K562 (cell line): ENCODE data around the gene ITGA6. TPM values are rescaled to one million over a fixed set of nuclear protein-coding genes. Genes with fewer than 3 reads are reported as not detected.

ENCODE experiments used
- ATAC-seq: fragments of 200-7000 bp; cut with Tn5 transposase; 3 replicates; pipeline ENCODE4 v1.9.1; 2020; ENCODE audit warnings: moderate library complexity
- BruUV-seq: library from RNA; stranded (reverse); fragments of 400-500 nt; replicated peaks from 2 replicates; lab custom pipeline; 2021; lab: Mats Ljungman, UMichigan
- CTCF ChIA-PET: fragments of 300-600 bp; formaldehyde crosslinking; extraction: SDS; loops from one replicate; lab custom pipeline; 2021; ENCODE audit warnings: low intra/inter-chr PET ratio; lab: Yijun Ruan, JAX
- POLR2A ChIA-PET: fragments of 300-600, 350-650 bp; sonication (Branson Sonifier 250); formaldehyde crosslinking; extraction: SDS; loops from one replicate; lab custom pipeline; 2021; ENCODE audit warnings: antibody characterized with exemption, inconsistent platforms; lab: Yijun Ruan, JAX
- DNase-seq, 4 experiments: peaks; one replicate each; pipeline versions ENCODE4 v3.0.0 to v3.0.0-alpha.2; 2011 to 2018; ENCODE audit warnings: low spot score in 3 of 4, mixed read lengths in 3 of 4; ENCODE audit errors: extremely low read depth in 1 of 4
- FAIRE-seq: peaks from 2 replicates; lab custom pipeline; 2011; peaks lifted over from hg19 to GRCh38; lab: Jason Lieb, UNC
- H2AFZ ChIP-seq: 2 replicates; pipeline ENCODE4 v1.6.0; 2011; ENCODE audit warnings: low read depth, low read length, control low read depth, inconsistent platforms
- H3K27ac ChIP-seq: fragments of 200-600 bp; 3 replicates; pipeline ENCODE4 v1.8.0; 2011; ENCODE audit warnings: low read depth, mild to moderate bottlenecking, control low read depth, inconsistent platforms, low read length, moderate library complexity, mixed read lengths; ENCODE audit errors: extremely low read depth
- H3K27me3 ChIP-seq, 2 experiments: fragments of 300-600 bp in 1 of 2; 2 replicates in 1 of 2; 3 replicates in 1 of 2; pipeline versions ENCODE4 v1.6.0 to v1.8.0; 2011; ENCODE audit warnings: inconsistent platforms in 2 of 2, low read length in 2 of 2, mild to moderate bottlenecking in 1 of 2, mixed read lengths in 1 of 2, moderate library complexity in 1 of 2; ENCODE audit not compliant: control insufficient read depth in 2 of 2, insufficient read depth in 2 of 2
- H3K36me3 ChIP-seq: fragments of 300-600 bp; 3 replicates; pipeline ENCODE4 v1.8.0; 2011; ENCODE audit warnings: mild to moderate bottlenecking, low read length, inconsistent platforms; ENCODE audit not compliant: control insufficient read depth, insufficient read depth
- H3K4me1 ChIP-seq, 2 experiments: fragments of 200-600 bp in 1 of 2; replicated peaks in 1 of 2; 2 replicates in 1 of 2; 3 replicates in 1 of 2; pipeline versions ENCODE4 v1.5.1 to v1.8.0; 2011; ENCODE audit warnings: inconsistent platforms in 2 of 2, low read length in 2 of 2, mild to moderate bottlenecking in 1 of 2, mixed read lengths in 1 of 2, moderate library complexity in 1 of 2; ENCODE audit not compliant: control insufficient read depth in 2 of 2, insufficient read depth in 2 of 2
- H3K4me2 ChIP-seq: 2 replicates; pipeline ENCODE4 v1.6.1; 2011; ENCODE audit warnings: low read length, control low read depth, inconsistent platforms, mixed read lengths; ENCODE audit not compliant: insufficient read depth
- H3K4me3 ChIP-seq: fragments of 200-600 bp; sonication (generic), shearing (Covaris generic); 2 replicates; pipeline ENCODE4 v1.5.1; 2016; ENCODE audit warnings: control low read depth, inconsistent platforms
- H3K79me2 ChIP-seq: fragments of 200-600 bp; 3 replicates; pipeline ENCODE4 v1.8.0; 2011; ENCODE audit warnings: low read length, inconsistent platforms; ENCODE audit not compliant: control insufficient read depth, insufficient read depth
- H3K9ac ChIP-seq, 2 experiments: 2 replicates each; pipeline versions ENCODE4 v1.6.0 to v1.6.1; 2011; ENCODE audit warnings: low read depth in 2 of 2, low read length in 2 of 2, control low read depth in 1 of 2, inconsistent platforms in 1 of 2, mild to moderate bottlenecking in 1 of 2, mixed read lengths in 1 of 2; ENCODE audit not compliant: insufficient read depth in 1 of 2
- H3K9me1 ChIP-seq: one replicate; pipeline ENCODE4 v1.6.0; 2011; ENCODE audit warnings: inconsistent platforms, mild to moderate bottlenecking, low read length, moderate library complexity; ENCODE audit not compliant: control insufficient read depth, insufficient read depth
- H3K9me3 ChIP-seq: replicated peaks from 2 replicates; pipeline ENCODE4 v1.5.1; 2011; ENCODE audit warnings: low read depth, low read length, inconsistent platforms; ENCODE audit not compliant: control insufficient read depth, insufficient read depth
- H4K20me1 ChIP-seq: replicated peaks from 2 replicates; pipeline ENCODE4 v1.6.1; 2011; ENCODE audit warnings: low read length, inconsistent platforms, mixed read lengths; ENCODE audit not compliant: control insufficient read depth, insufficient read depth
- CTBP1 ChIP-seq: fragments of 450-650 bp; IDR thresholded peaks from 2 replicates; pipeline ENCODE4 v1.6.1; 2016; ENCODE audit warnings: borderline replicate concordance
- MBD1 ChIP-seq: fragments of 250-450 bp; sonication (Bioruptor Pico); IDR thresholded peaks from 2 replicates; pipeline ENCODE4 v1.8.0; 2022; ENCODE audit warnings: inconsistent platforms
- RAD21 ChIP-seq, 2 experiments: fragments of 250-450 bp in 1 of 2; fragments of 450-650 bp in 1 of 2; sonication (Bioruptor Pico) in 1 of 2; formaldehyde crosslinking in 1 of 2; IDR thresholded peaks in 1 of 2; conservative IDR thresholded peaks in 1 of 2; 2 replicates each; pipeline versions ENCODE4 v1.4.0 to v1.8.0; 2020 to 2022; ENCODE audit warnings: mild to moderate bottlenecking in 2 of 2, moderate library complexity in 1 of 2
- REST ChIP-seq, 2 experiments: fragments of 450-650 bp; formaldehyde crosslinking in 1 of 2; IDR thresholded peaks; 2 replicates each; pipeline versions ENCODE4 v1.4.0 to v1.6.1; 2014 to 2020; ENCODE audit warnings: mild to moderate bottlenecking in 2 of 2, borderline replicate concordance in 1 of 2, low read depth in 1 of 2
- SMC3 ChIP-seq: conservative IDR thresholded peaks from 2 replicates; pipeline ENCODE4 v1.6.1; 2011; ENCODE audit warnings: low read depth, low read length, improper control_type of control experiment; ENCODE audit not compliant: insufficient read depth
- WGBS: fragments of 100-300 bp; shearing (Covaris generic); methylation state at CpG from one replicate; pipeline ENCODE4 v1.1.6; 2016; ENCODE audit warnings: low coverage, mixed read lengths; ENCODE audit not compliant: insufficient coverage; ENCODE audit errors: missing lambda C conversion rate; 5-methylcytosine and 5-hydroxymethylcytosine counted together
- in situ Hi-C: fragments of 300-500 bp; cut with MboI; formaldehyde crosslinking; loops from 4 replicates; pipeline ENCODE4 v1.15.0; 2018; ENCODE audit warnings: inconsistent platforms, mixed read lengths
- intact Hi-C: fragments of 100-400 bp; cut with micrococcal nuclease; formaldehyde crosslinking; loops from 2 replicates; pipeline ENCODE4 v1.14.2; 2022
- polyA plus RNA-seq, 8 experiments: library from polyadenylated mRNA; depleted of rRNA in 4 of 8; stranded (reverse) in 5 of 8; unstranded in 3 of 8; fragments of >200 nt; fragmentation: Nextera tagmentation in 2 of 8; fragmentation: Illumina TruSeq in 1 of 8; extraction: Ambion mirVana in 2 of 8; extraction: Trizol in 1 of 8; gene quantifications; 2 replicates each; pipeline versions ENCODE4 v1.2.1 to v1.2.3, GENCODE V29; 2011 to 2014; ENCODE audit warnings: inconsistent platforms in 1 of 8, missing spikeins in 1 of 8
- total RNA-seq, 7 experiments: library from RNA; depleted of rRNA in 6 of 7; stranded (reverse); fragments of >200 nt in 6 of 7; fragmentation: Illumina TruSeq in 2 of 7; extraction: Trizol in 2 of 7; gene quantifications; 2 replicates each; pipeline versions ENCODE4 v1.2.1 to v1.2.3, GENCODE V29; 2011 to 2021; ENCODE audit warnings: low replicate concordance in 1 of 7
- TF ChIP-seq, protein P1 (sequence below): IDR thresholded peaks from 2 replicates; pipeline ENCODE4 v1.6.1; 2011; ENCODE audit warnings: borderline replicate concordance, low read depth, mild to moderate bottlenecking, moderate library complexity, low read length; ENCODE audit not compliant: insufficient read depth, poor library complexity, severe bottlenecking

The ITGA6 gene
- total and polyA plus RNA-seq, 9 of the 15 experiments (the other 6 are each of a cell fraction or from before 2014, with no cell fraction given): 0.01 to 0.29 (median 0.05) TPM; not detected in 5

- Histone ChIP-seq H3K27me3 (peaks cover 4 to 35% of the 10 kb centered on the region in 2 experiments; a peak in 4 of 5 replicates), H3K36me3 (no peaks in the 10 kb centered on the region), H4K20me1 (no peaks in the 10 kb centered on the region; the same call in 1 of the 2 replicates), H3K4me1 (no peaks in the 10 kb centered on the region), H3K9me3 (no peaks in the 10 kb centered on the region), H3K27ac (no peak overlapping the region), H3K9me1 (no peaks in the 10 kb centered on the region), H3K4me2 (no peak overlapping the region), H3K4me3 (no peak overlapping the region), H3K79me2 (no peaks in the 10 kb centered on the region), H3K9ac (no peak overlapping the region), H2AFZ (no peak overlapping the region)
- CTCF ChIA-PET: interaction anchor here (0.5 to 4.3 kb wide), 8 partner anchors 180 to 888 kb away, joined by 3 to 21 read pairs (median 4); no protein-coding TSS in a partner anchor
- intact Hi-C loops: loop anchor here (10.0 kb wide), 2 partner anchors 177 to 757 kb away; no protein-coding TSS in a partner anchor
- POLR2A ChIA-PET: interaction anchor here (0.6 to 1.5 kb wide), 8 partner anchors 8 to 1256 kb away, joined by 3 to 5 read pairs (median 3); no protein-coding TSS in a partner anchor
- no TSS peak for BruUV-seq
- in situ Hi-C loops: loop anchor here (5.0 to 25.0 kb wide), 2 partner anchors 289 to 874 kb away; no protein-coding TSS in a partner anchor
- under 1% methylated on average over 11 of the region's 11 CpGs for WGBS
- ATAC-seq (peak; percentile 90), DNase-seq (peak; percentile 63 to 70 (median 66)), FAIRE-seq (peak; percentile 52)
- TF ChIP-seq RAD21 (CRISPR knock-in tag; conservative IDR thresholded peaks at IDR 0.05 in 1 of 2, IDR thresholded peaks at IDR 0.05 in 1 of 2): peak; percentile 86 to 92
- peak; percentile 45; the same call in 1 of the 2 replicates for TF ChIP-seq CTBP1
- TF ChIP-seq, protein P1, sequence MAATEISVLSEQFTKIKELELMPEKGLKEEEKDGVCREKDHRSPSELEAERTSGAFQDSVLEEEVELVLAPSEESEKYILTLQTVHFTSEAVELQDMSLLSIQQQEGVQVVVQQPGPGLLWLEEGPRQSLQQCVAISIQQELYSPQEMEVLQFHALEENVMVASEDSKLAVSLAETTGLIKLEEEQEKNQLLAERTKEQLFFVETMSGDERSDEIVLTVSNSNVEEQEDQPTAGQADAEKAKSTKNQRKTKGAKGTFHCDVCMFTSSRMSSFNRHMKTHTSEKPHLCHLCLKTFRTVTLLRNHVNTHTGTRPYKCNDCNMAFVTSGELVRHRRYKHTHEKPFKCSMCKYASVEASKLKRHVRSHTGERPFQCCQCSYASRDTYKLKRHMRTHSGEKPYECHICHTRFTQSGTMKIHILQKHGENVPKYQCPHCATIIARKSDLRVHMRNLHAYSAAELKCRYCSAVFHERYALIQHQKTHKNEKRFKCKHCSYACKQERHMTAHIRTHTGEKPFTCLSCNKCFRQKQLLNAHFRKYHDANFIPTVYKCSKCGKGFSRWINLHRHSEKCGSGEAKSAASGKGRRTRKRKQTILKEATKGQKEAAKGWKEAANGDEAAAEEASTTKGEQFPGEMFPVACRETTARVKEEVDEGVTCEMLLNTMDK: peak; percentile 44
- no peak for TF ChIP-seq MBD1 (CRISPR knock-in tag)
- peak; percentile 84; the same call in 1 of the 2 replicates for TF ChIP-seq REST (IDR thresholded peaks at IDR 0.05; ENCODE audit: borderline replicate concordance)
- no peak for TF ChIP-seq REST (CRISPR knock-in tag; IDR thresholded peaks at IDR 0.05; ENCODE audit: low read depth)
- TF ChIP-seq SMC3: peak; percentile 94
Measured at GRCh38 chr2:172461591-172462372, 34.4 kb downstream of the ITGA6 start.
